GM12891 (cell line): ENCODE data around the gene DDX23.

Experiments
- DNase-seq: peaks from one replicate; pipeline ENCODE4 v3.0.0; 2011; ENCODE audit warnings: low spot score; ENCODE audit not compliant: insufficient read length
- FAIRE-seq: peaks from 2 replicates; lab custom pipeline; 2011; peaks lifted over from hg19 to GRCh38; lab: Jason Lieb, UNC
- PAX5 ChIP-seq: IDR thresholded peaks from 2 replicates; pipeline ENCODE4 v1.6.1; 2011; ENCODE audit warnings: low read length, moderate library complexity, mild to moderate bottlenecking; ENCODE audit not compliant: insufficient read depth, severe bottlenecking
- POLR2A ChIP-seq: IDR thresholded peaks from 2 replicates; pipeline ENCODE4 v1.6.1; 2011; ENCODE audit warnings: low read depth, low read length, control low read depth
- POLR2AphosphoS5 ChIP-seq: IDR thresholded peaks from 2 replicates; pipeline ENCODE4 v1.6.1; 2011; ENCODE audit warnings: low read depth, low read length, control low read depth
- POU2F2 ChIP-seq: IDR thresholded peaks from 2 replicates; pipeline ENCODE4 v1.6.1; 2011; ENCODE audit warnings: low read depth, mild to moderate bottlenecking, control low read depth, low read length, moderate library complexity
- SPI1 ChIP-seq: IDR thresholded peaks from 2 replicates; pipeline ENCODE4 v1.6.1; 2011; ENCODE audit warnings: low read depth, low read length, control low read depth
- TAF1 ChIP-seq: IDR thresholded peaks from 2 replicates; pipeline ENCODE4 v1.6.1; 2011; ENCODE audit warnings: low read depth, low read length, control low read depth

DDX23 gene

GRCh38 chr12:48826209-48826855 lies 25.6 kb downstream of the DDX23 start:
- FAIRE-seq (no peak), DNase-seq (no peak)
- TF ChIP-seq TAF1 (no peak), SPI1 (no peak), POU2F2 (no peak), POLR2A (no peak), POLR2AphosphoS5 (no peak), PAX5 (no peak)

GRCh38 chr12:48824905-48825304 lies 27.1 kb downstream of the DDX23 start:
- FAIRE-seq (no peak), DNase-seq (no peak)
- TF ChIP-seq POU2F2 (no peak), TAF1 (no peak), POLR2A (no peak), POLR2AphosphoS5 (no peak), SPI1 (no peak), PAX5 (no peak)

GRCh38 chr12:48824112-48824511 lies 27.9 kb downstream of the DDX23 start:
- FAIRE-seq (no peak), DNase-seq (no peak)
- TF ChIP-seq POLR2A: no peak
- TF ChIP-seq POU2F2: no peak
- no peak for TF ChIP-seq TAF1
- no peak for TF ChIP-seq SPI1
- TF ChIP-seq POLR2AphosphoS5: no peak
- no peak for TF ChIP-seq PAX5

DNA sequence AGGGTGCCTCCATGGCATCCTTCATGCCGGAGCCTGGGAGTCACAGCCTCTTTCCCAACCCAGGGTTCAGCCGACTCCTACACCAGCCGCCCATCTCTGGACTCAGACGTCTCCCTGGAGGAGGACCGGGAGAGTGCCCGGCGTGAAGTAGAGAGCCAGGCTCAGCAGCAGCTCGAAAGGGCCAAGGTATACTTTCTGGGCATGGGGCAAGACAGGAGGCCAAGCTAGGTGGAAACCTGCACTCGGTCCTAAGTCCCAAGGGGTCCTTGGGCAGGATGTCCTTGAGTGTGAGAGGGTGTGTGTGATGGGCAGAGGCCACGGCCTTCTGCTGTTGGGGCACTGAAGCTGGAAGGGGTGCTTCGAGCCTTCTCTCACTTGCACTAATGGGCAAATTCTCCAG lies 28.7 kb downstream of the DDX23 start:
- TF ChIP-seq TAF1: no peak
- no peak for TF ChIP-seq SPI1
- TF ChIP-seq POLR2AphosphoS5: no peak
- FAIRE-seq: no peak
- DNase-seq: no peak

- DNase-seq: no peak
- TF ChIP-seq PAX5 (no peak), POU2F2 (no peak), TAF1 (no peak), POLR2A (no peak), POLR2AphosphoS5 (no peak), SPI1 (no peak)
Observed at GRCh38 chr12:48822711-48823110, 29.3 kb downstream of the DDX23 start.

GRCh38 chr12:48822139-48822538 lies 29.8 kb downstream of the DDX23 start:
- DNase-seq (no peak), FAIRE-seq (no peak)
- TF ChIP-seq PAX5: no peak
- no peak for TF ChIP-seq POU2F2
- no peak for TF ChIP-seq SPI1
- TF ChIP-seq POLR2AphosphoS5: no peak
- TF ChIP-seq POLR2A: no peak
- no peak for TF ChIP-seq TAF1

More at GRCh38 chr12:48822711-48823110, 29.3 kb downstream of the DDX23 start:
- FAIRE-seq: no peak

- TF ChIP-seq POU2F2 (no peak), POLR2AphosphoS5 (no peak), TAF1 (no peak), POLR2A (no peak), PAX5 (no peak), SPI1 (no peak)
- FAIRE-seq: no peak
- DNase-seq: no peak
Observed at GRCh38 chr12:48819986-48820725, 31.8 kb downstream of the DDX23 start.

GRCh38 chr12:48818831-48819590 lies 33.0 kb downstream of the DDX23 start:
- DNase-seq: no peak
- TF ChIP-seq PAX5 (no peak), TAF1 (no peak), POLR2A (no peak), POLR2AphosphoS5 (no peak), SPI1 (no peak), POU2F2 (no peak)
- no peak for FAIRE-seq
